ENCODE measurements around the gene ZFAND5.

The ZFAND5 gene

GRCh38 chr9:72364679-72365524 lies at the start of gene ZFAND5:
ZFAND5 (minus strand) TSS chr9:72365208; CDS start chr9:72360778, 4,430 bp downstream.
- DNase-seq, result peak; percentile 86

- DNase-seq, result no peak
Measured at GRCh38 chr9:72412483-72413040, 47.6 kb upstream of the ZFAND5 start.

- no peak for DNase-seq
Measured at GRCh38 chr9:72410214-72410613, 45.2 kb upstream of the ZFAND5 start.

GRCh38 chr9:72407114-72407513 lies 42.1 kb upstream of the ZFAND5 start:
- DNase-seq, result no peak

- DNase-seq, result no peak
Measured at GRCh38 chr9:72402744-72403143, 37.7 kb upstream of the ZFAND5 start.

GRCh38 chr9:72401396-72401795 lies 36.4 kb upstream of the ZFAND5 start:
- DNase-seq, result no peak

- no peak for DNase-seq
Measured at GRCh38 chr9:72400866-72401265, 35.9 kb upstream of the ZFAND5 start.

- DNase-seq, result no peak
Measured at GRCh38 chr9:72399391-72399790, 34.4 kb upstream of the ZFAND5 start.

- no peak for DNase-seq
Measured at GRCh38 chr9:72396247-72397091, 31.5 kb upstream of the ZFAND5 start.

- DNase-seq, result no peak
Measured at GRCh38 chr9:72394066-72394465, 29.1 kb upstream of the ZFAND5 start.

- DNase-seq, result no peak
Measured at GRCh38 chr9:72390907-72391306, 25.9 kb upstream of the ZFAND5 start.

GRCh38 chr9:72386186-72386585 lies 21.2 kb upstream of the ZFAND5 start:
- DNase-seq, result no peak

GRCh38 chr9:72384710-72385485 lies 19.9 kb upstream of the ZFAND5 start:
- DNase-seq, result no peak

GRCh38 chr9:72383978-72384709 lies 19.1 kb upstream of the ZFAND5 start:
- no peak for DNase-seq

GRCh38 chr9:72382405-72382804 lies 17.4 kb upstream of the ZFAND5 start:
- DNase-seq, result no peak

GRCh38 chr9:72377041-72377440 lies 12.0 kb upstream of the ZFAND5 start:
- no peak for DNase-seq

- no peak for DNase-seq
Measured at GRCh38 chr9:72371151-72371550, 6.1 kb upstream of the ZFAND5 start.

GRCh38 chr9:72365525-72366256 lies 683 bp upstream of the ZFAND5 start:
- peak; percentile 63 for DNase-seq

- DNase-seq, result peak; percentile 53
Measured at GRCh38 chr9:72363908-72364678, 915 bp downstream of the ZFAND5 start.

GRCh38 chr9:72363236-72363635 lies 1.8 kb downstream of the ZFAND5 start:
- DNase-seq, result no peak

All from CD4-positive, alpha-beta T cell treated with Interleukin-4 for 4 hours (primary cell).